KBM-7 (cell line): ENCODE data around the gene BMP2.
A peak's percentile ranks its signal among the peaks of the same experiment; 100 is the strongest.

Experiments used
- DNase-seq: peaks from one replicate; pipeline ENCODE4 v3.0.0-alpha.2; 2015
- in situ Hi-C: fragments of 300-500 bp; cut with MboI; formaldehyde crosslinking; loops from 2 replicates; pipeline ENCODE4 v1.14.3; 2020; ENCODE audit warnings: low sequenced_read_pairs, low pct_unique_long_range_greater_than_20kb, mixed read lengths

The BMP2 gene

GRCh38 chr20:6767536-6768227, at the start of gene BMP2:
Gene BMP2, plus strand, starts transcription at chr20:6767686. Its CDS starts 2,441 bp downstream, at chr20:6770127.
- in situ Hi-C loops = no loop called here
- DNase-seq = no peak

DNA sequence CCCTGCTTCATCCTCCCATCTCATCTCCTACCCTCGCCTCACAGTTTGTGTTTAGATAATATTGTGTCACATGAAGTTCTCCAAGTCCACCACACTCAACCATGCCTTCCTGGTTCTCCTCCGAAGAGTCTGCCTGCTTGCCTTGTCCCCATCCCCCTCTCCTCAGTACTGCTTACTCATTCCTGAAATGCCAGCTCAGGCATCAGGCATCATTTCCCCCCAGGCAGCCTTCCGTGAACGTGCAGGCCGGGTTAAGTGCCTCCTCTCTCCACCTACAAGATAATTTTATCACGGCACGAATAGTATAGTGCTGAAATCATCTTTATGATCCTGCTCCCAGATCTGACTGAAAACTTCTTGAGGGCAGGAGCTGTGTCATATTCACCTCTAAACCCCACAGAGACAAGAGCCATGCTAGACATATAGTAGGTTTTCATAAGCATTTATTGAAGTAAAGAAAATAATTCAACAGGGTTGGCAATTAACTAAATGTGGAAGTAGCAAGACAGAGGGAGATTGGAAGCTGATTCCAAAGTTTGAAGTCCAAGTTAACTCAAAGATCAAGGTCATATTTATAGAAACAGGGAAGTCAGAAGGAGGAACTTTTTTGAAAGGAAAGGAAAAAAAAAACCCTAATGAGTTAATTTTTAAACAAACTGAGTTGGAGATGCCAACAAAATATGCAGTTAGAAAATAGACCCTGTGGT, 48.7 kb upstream of the BMP2 start:
- DNase-seq = no peak
- in situ Hi-C loops = no loop called here

DNA sequence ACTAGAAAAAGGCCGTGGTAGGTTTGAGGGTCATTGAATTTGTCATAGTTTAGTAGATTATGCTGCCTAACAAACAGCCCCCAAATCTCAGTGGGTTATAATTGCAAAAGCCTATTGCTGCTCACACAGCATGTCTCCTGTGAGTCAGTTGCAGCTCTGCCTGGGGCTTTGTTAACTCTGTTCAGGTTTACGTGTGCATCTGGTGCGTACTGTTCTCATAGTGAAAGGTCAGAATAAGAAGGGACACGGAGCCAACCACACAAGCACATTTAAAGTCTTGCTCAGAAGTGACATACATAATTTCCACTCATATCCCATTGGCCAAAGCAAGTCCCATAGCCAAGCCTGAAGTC, 48.1 kb upstream of the BMP2 start:
- no peak for DNase-seq
- in situ Hi-C loops = no loop called here

DNA sequence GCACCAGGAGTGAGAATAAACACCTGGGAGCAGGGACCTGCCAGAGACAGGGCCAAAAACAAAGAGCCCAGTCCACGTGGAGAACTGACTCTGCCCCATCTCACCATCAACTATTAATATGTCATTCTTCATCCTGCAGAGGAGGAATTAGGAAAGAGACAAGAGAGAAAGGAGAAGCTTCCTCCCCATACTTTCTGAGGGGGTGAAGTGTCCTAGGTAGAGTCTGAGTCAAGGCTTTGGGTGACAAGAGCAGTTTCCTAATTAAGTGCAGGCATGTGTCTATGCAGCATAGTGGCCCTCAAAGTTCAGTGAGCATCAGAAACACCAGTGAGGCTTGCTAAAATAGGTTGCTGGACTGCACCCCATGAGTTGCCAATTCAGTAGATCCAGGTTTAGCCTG, 40.7 kb upstream of the BMP2 start:
- in situ Hi-C loops = no loop called here
- DNase-seq = no peak

- in situ Hi-C loops = no loop called here
- no peak for DNase-seq
Measured at GRCh38 chr20:6730672-6731328, 36.7 kb upstream of the BMP2 start.

GRCh38 chr20:6732001-6732447, 35.5 kb upstream of the BMP2 start:
- in situ Hi-C loops = no loop called here
- no peak for DNase-seq

- DNase-seq = no peak
- in situ Hi-C loops = no loop called here
Measured at GRCh38 chr20:6732851-6733250, 34.6 kb upstream of the BMP2 start.

- in situ Hi-C loops = no loop called here
- DNase-seq = no peak
Measured at GRCh38 chr20:6733965-6734364, 33.5 kb upstream of the BMP2 start.

DNA sequence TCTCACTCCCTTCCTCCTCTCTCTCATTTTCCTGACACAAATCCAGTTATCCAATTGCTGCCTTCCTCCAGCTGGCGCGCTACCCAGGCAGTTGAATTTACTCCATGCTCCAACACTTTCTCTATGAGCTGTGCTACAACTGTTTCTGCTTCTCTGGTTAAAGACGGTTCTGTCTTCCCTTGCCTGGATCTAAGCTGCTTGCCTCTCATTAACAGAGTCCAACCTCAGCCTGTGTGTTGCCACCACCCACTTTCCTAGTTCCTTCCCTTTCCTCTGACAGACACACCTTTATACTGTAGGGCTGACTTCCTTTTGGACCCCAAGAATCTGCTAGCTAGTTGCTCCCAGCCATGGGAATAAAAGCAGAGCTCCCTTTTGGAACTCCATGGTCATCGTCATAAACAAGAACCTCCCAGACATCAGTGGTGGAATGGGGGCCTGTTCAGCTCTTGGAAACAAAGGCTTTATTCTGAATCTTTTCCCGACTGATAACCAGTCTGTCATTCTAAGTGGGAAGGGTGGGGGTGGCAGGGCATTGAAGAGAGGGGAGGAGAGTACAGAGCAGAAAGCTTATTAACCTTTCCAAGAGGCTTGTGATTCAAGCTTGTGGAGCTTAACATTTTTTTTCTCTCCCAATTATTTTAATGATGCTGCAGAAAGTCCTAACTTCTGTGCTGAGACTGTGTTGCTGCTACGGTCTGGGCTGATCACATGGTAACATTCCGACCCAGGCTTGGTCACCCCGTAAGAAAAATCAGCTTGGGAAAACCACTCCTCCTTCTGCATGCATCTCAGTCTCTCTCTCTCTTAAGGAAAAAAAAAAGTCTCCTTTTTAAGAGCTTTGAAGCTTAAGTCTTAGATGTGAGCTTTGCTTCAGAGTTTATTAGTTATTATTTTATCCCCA, 31.3 kb upstream of the BMP2 start:
- in situ Hi-C loops = no loop called here
- no peak for DNase-seq

- DNase-seq = no peak
- in situ Hi-C loops = no loop called here
Measured at GRCh38 chr20:6739406-6739805, 28.1 kb upstream of the BMP2 start.

GRCh38 chr20:6740096-6740495, 27.4 kb upstream of the BMP2 start:
- DNase-seq = no peak
- in situ Hi-C loops = no loop called here

GRCh38 chr20:6744180-6744579, 23.3 kb upstream of the BMP2 start:
- in situ Hi-C loops = no loop called here
- peak; percentile 15 for DNase-seq

- no peak for DNase-seq
- in situ Hi-C loops = no loop called here
Measured at GRCh38 chr20:6744805-6745204, 22.7 kb upstream of the BMP2 start.

GRCh38 chr20:6746901-6747609, 20.4 kb upstream of the BMP2 start:
- in situ Hi-C loops = no loop called here
- no peak for DNase-seq

- in situ Hi-C loops = no loop called here
- no peak for DNase-seq
Measured at GRCh38 chr20:6750438-6750837, 17.0 kb upstream of the BMP2 start.

DNA sequence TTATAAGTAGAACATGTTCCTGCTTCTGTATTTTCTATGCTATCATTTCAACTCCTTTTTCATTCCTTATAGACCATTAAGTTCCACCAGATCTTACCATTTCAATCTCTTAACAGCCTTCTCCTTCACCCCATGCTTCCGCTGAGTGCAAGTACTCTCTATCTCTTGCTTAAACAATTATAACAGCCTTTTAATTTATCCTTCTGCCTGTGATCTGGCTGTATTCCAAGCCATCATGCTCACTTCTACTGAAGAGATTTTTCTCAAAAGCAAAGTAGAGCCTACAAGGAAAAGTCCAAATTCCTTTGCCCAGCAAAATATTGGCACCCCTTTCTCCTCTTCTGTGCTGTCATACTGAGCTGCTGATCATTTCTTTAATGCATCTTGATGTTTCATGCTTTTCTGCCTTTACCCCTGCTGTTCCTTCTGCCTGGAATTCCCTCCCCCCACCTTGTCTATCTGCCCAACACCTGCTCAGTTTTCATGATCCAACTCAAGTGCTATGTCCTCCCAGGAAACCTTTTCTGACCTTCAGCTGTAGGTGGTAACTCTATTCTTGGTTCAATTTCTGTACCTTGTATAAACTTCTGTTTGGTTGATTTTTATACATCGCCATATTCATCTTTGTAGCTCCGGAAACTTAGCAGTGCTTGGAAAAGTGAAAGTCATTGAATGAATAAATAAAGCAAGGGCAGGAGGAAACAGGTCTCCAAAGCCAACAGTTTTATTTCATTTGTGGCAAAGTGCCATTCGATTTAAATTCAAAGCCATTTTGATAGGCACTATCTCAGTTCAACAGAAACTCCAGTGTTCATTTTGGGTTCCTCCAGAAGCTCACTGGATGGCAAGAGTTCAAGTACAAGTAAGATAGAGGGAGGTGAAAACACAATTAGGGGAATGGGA, 10.5 kb upstream of the BMP2 start:
- no peak for DNase-seq

GRCh38 chr20:6764619-6765018, 2.9 kb upstream of the BMP2 start:
- in situ Hi-C loops = no loop called here
- no peak for DNase-seq

More for the DNA sequence above, 10.5 kb upstream of the BMP2 start:
- in situ Hi-C loops = no loop called here

- peak; percentile 91 for DNase-seq
- in situ Hi-C loops = no loop called here
Measured at GRCh38 chr20:6765469-6766058, 1.9 kb upstream of the BMP2 start.
